Measurements from ENCODE around the gene KCTD10.
"Not testable (repeated sequence)": the region's sequence is repeated elsewhere in the genome, so short reads cannot be mapped to it uniquely, and the experiment has no call there.

Gene KCTD10

DNA sequence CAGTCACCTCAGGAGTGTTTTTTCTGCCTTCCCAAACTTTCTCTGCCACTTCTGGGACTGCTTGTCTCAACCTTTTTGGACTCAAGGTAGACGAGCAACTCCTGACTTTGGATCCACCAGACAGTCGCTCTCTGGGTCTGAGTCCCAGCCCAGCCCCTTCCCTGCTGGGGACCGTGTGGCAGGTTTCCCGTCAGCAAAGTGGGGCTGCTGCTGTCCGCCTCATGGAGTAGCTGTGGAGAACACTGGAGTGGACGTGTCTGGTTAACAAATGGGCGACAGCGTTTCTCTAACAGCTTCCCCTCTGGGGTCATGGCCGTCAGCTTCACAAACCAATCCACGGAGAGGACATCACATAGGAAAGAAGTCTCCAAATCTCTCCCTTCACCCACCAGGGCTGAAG lies 54.8 kb downstream of the KCTD10 start:
- Mint-ChIP-seq H3K36me3 (ENCODE audit: low read depth) (no peaks in the 10 kb centered on the region), H3K27me3 (ENCODE audit: low read depth) (no peaks in the 10 kb centered on the region), H3K9me3 (no peaks in the 10 kb centered on the region), H3K4me1 (ENCODE audit: low read depth) (no peaks in the 10 kb centered on the region), H3K27ac (no peak overlapping the region), H3K4me3 (no peak overlapping the region)
- no peak for DNase-seq (ENCODE audit: low spot score)

DNA sequence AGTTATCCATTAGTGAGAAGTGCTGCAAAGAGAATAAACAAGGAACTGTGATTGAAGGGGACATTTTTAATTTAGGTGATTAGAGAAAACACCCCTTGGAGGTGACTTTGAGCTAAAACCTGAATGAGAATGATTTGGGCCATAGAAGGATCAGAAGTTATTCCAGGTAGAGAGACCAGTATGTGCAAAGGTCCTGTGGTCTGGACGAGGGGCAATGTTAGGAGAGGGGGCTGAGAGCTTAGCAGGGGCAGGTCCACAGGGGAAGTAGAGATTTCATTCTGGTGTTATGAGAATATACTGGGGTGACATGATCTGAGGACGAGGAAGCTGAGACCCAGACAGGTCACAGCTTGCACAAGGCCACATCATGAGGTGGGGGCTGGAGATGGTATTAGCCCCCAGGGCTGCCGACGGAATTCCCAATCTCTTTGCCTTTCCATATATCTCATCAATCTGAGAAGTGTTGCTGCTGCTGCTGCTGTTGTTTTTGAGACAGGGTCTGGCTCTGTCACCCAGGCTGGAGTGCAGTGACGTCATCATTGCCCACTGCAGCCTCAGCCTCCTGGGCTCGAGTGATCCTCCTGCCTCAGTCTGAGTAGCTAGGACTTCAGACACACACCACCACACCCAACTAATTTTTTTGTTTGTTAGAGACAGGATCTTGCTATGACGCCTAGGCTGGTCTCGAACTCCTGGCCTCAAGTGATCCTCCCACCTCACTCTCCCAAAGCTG lies 55.6 kb downstream of the KCTD10 start:
- no peaks in the 10 kb centered on the region for H3K36me3 Mint-ChIP-seq (ENCODE audit: low read depth)
- no peak overlapping the region for H3K4me3 Mint-ChIP-seq
- DNase-seq (ENCODE audit: low spot score), result no peak
- no peak overlapping the region for H3K27ac Mint-ChIP-seq
- no peaks in the 10 kb centered on the region for H3K4me1 Mint-ChIP-seq (ENCODE audit: low read depth)
- no peaks in the 10 kb centered on the region for H3K9me3 Mint-ChIP-seq
- no peaks in the 10 kb centered on the region for H3K27me3 Mint-ChIP-seq (ENCODE audit: low read depth)

- Mint-ChIP-seq H3K4me3 (no peak overlapping the region), H3K27ac (no peak overlapping the region), H3K4me1 (ENCODE audit: low read depth) (no peaks in the 10 kb centered on the region), H3K36me3 (ENCODE audit: low read depth) (no peaks in the 10 kb centered on the region), H3K27me3 (ENCODE audit: low read depth) (no peaks in the 10 kb centered on the region), H3K9me3 (no peaks in the 10 kb centered on the region)
- DNase-seq (ENCODE audit: low spot score), result no peak
These were observed 58.1 kb downstream of the KCTD10 start for GRCh38 chr12:109418848-109419480.

GRCh38 chr12:109406147-109406546 lies 71.0 kb downstream of the KCTD10 start:
- not testable (repeated sequence) for DNase-seq (ENCODE audit: low spot score); H3K9me3 Mint-ChIP-seq; H3K4me3 Mint-ChIP-seq; H3K36me3 Mint-ChIP-seq (ENCODE audit: low read depth); H3K4me1 Mint-ChIP-seq (ENCODE audit: low read depth); H3K27ac Mint-ChIP-seq
- peaks cover 22% of the 10 kb centered on the region for H3K27me3 Mint-ChIP-seq (ENCODE audit: low read depth)

GRCh38 chr12:109404841-109405240 lies 72.3 kb downstream of the KCTD10 start:
- not testable (repeated sequence) for H3K4me3 Mint-ChIP-seq; H3K4me1 Mint-ChIP-seq (ENCODE audit: low read depth); H3K9me3 Mint-ChIP-seq

More at GRCh38 chr12:109404841-109405240, 72.3 kb downstream of the KCTD10 start:
- DNase-seq (ENCODE audit: low spot score); H3K36me3 Mint-ChIP-seq (ENCODE audit: low read depth); H3K27ac Mint-ChIP-seq: not testable (repeated sequence)
- H3K27me3 Mint-ChIP-seq (ENCODE audit: low read depth), result peaks cover 22% of the 10 kb centered on the region

Measured in T-helper 2 cell treated with Interferon-gamma antibody and Interleukin-4, amounts not matched to agents 5 μg/mL and 100 μg/mL, for 36 hours (primary cell).